ENCODE measurements around the gene TANGO6. TPM values are rescaled to one million over a fixed set of nuclear protein-coding genes. Genes with fewer than 3 reads are reported as not detected.

TANGO6 gene
- total RNA-seq, 1 donor from 2014 or later, result 21.1 TPM

- no peak overlapping the region for H3K27ac Mint-ChIP-seq (ENCODE audit: unreplicated experiment)
- no peaks in the 10 kb centered on the region for H3K9me3 Mint-ChIP-seq
- no peak for DNase-seq (ENCODE audit: low read depth, low spot score)
- no peaks in the 10 kb centered on the region for H3K4me1 Mint-ChIP-seq
- H3K27me3 Mint-ChIP-seq (ENCODE audit: low read depth), result no peaks in the 10 kb centered on the region
- no peaks in the 10 kb centered on the region for H3K36me3 Mint-ChIP-seq (ENCODE audit: low read depth)
- TF ChIP-seq CTCF (conservative IDR thresholded peaks at IDR 0.05), result no peak
- no peak overlapping the region for H3K4me3 Mint-ChIP-seq
These were observed 48.9 kb downstream of the TANGO6 start for GRCh38 chr16:68892214-68892613.

- H3K27me3 Mint-ChIP-seq (ENCODE audit: low read depth), result no peaks in the 10 kb centered on the region
- H3K9me3 Mint-ChIP-seq, result no peaks in the 10 kb centered on the region
- no peak for DNase-seq (ENCODE audit: low read depth, low spot score)
- H3K36me3 Mint-ChIP-seq (ENCODE audit: low read depth), result no peaks in the 10 kb centered on the region
- TF ChIP-seq CTCF (conservative IDR thresholded peaks at IDR 0.05), result no peak
- no peak overlapping the region for H3K4me3 Mint-ChIP-seq
- no peaks in the 10 kb centered on the region for H3K4me1 Mint-ChIP-seq
- no peak overlapping the region for H3K27ac Mint-ChIP-seq (ENCODE audit: unreplicated experiment)
These were observed 49.6 kb downstream of the TANGO6 start for GRCh38 chr16:68892898-68893297.

GRCh38 chr16:68893710-68894705, 50.7 kb downstream of the TANGO6 start:
- no peaks in the 10 kb centered on the region for H3K27me3 Mint-ChIP-seq (ENCODE audit: low read depth)
- no peaks in the 10 kb centered on the region for H3K36me3 Mint-ChIP-seq (ENCODE audit: low read depth)
- H3K27ac Mint-ChIP-seq (ENCODE audit: unreplicated experiment), result no peak overlapping the region
- no peaks in the 10 kb centered on the region for H3K4me1 Mint-ChIP-seq
- DNase-seq (ENCODE audit: low read depth, low spot score), result peak; percentile 9
- H3K4me3 Mint-ChIP-seq, result no peak overlapping the region
- no peak for TF ChIP-seq CTCF (conservative IDR thresholded peaks at IDR 0.05)
- H3K9me3 Mint-ChIP-seq, result no peaks in the 10 kb centered on the region

- no peak overlapping the region for H3K4me3 Mint-ChIP-seq
- TF ChIP-seq CTCF (conservative IDR thresholded peaks at IDR 0.05), result no peak
- no peaks in the 10 kb centered on the region for H3K36me3 Mint-ChIP-seq (ENCODE audit: low read depth)
- DNase-seq (ENCODE audit: low read depth, low spot score), result no peak
- no peak overlapping the region for H3K27ac Mint-ChIP-seq (ENCODE audit: unreplicated experiment)
- H3K4me1 Mint-ChIP-seq, result no peaks in the 10 kb centered on the region
- no peaks in the 10 kb centered on the region for H3K9me3 Mint-ChIP-seq
- no peaks in the 10 kb centered on the region for H3K27me3 Mint-ChIP-seq (ENCODE audit: low read depth)
These were observed 51.4 kb downstream of the TANGO6 start for GRCh38 chr16:68894714-68895113.

GRCh38 chr16:68898026-68898425, 54.7 kb downstream of the TANGO6 start:
- H3K4me1 Mint-ChIP-seq, result no peaks in the 10 kb centered on the region
- H3K36me3 Mint-ChIP-seq (ENCODE audit: low read depth), result no peaks in the 10 kb centered on the region
- no peak for TF ChIP-seq CTCF (conservative IDR thresholded peaks at IDR 0.05)
- no peaks in the 10 kb centered on the region for H3K27me3 Mint-ChIP-seq (ENCODE audit: low read depth)
- no peaks in the 10 kb centered on the region for H3K9me3 Mint-ChIP-seq
- DNase-seq (ENCODE audit: low read depth, low spot score), result no peak
- no peak overlapping the region for H3K27ac Mint-ChIP-seq (ENCODE audit: unreplicated experiment)
- H3K4me3 Mint-ChIP-seq, result no peak overlapping the region

Data from neural crest cell (in vitro differentiated cells).